Left ventricle myocardium inferior (tissue), 1 donor: ENCODE data around the gene PARP11. TPM values are rescaled to one million over a fixed set of nuclear protein-coding genes. Genes with fewer than 3 reads are reported as not detected.

Source experiments
- DNase-seq: peaks from one replicate; pipeline ENCODE4 v3.0.0-alpha.2; 2020
- H3K27ac ChIP-seq: fragments of 200-600 bp; replicated peaks from 2 replicates; pipeline ENCODE4 v1.8.0; 2021
- H3K27me3 ChIP-seq: fragments of 200-600 bp; 2 replicates; pipeline ENCODE4 v1.8.0; 2021; ENCODE audit warnings: low read depth
- H3K36me3 ChIP-seq: fragments of 200-600 bp; 2 replicates; pipeline ENCODE4 v1.8.0; 2021
- H3K4me1 ChIP-seq: fragments of 200-600 bp; 2 replicates; pipeline ENCODE4 v1.8.0; 2021
- H3K4me3 ChIP-seq: fragments of 200-600 bp; 2 replicates; pipeline ENCODE4 v1.8.0; 2021; ENCODE audit warnings: mild to moderate bottlenecking, moderate library complexity
- H3K9me3 ChIP-seq: fragments of 200-600 bp; replicated peaks from 2 replicates; pipeline ENCODE4 v1.8.0; 2021
- CTCF ChIP-seq: fragments of 200-600 bp; IDR thresholded peaks from 2 replicates; pipeline ENCODE4 v1.8.0; 2021; ENCODE audit warnings: antibody characterized with exemption, mild to moderate bottlenecking, borderline replicate concordance
- intact Hi-C: fragments of 100-400 bp; cut with micrococcal nuclease; formaldehyde crosslinking; loops from one replicate; pipeline ENCODE4 v1.11.0; 2022
- total RNA-seq: library from RNA; stranded (reverse); fragmentation: NEBNext Ultra II Directional; extraction: Animal tissue kit (Norgen Biotek cat#: 25700); gene quantifications from one replicate; pipeline ENCODE4 v1.2.1, GENCODE V29; 2021
- donor health status: DM: no; HTN: yes; CAD: no; lungs with severe emphysema.

PARP11 gene
- total RNA-seq, 1 donor from 2014 or later: 4.7 TPM

GRCh38 chr12:3777206-3777809, 95.9 kb downstream of the PARP11 start:
- Histone ChIP-seq H3K9me3 (no peaks in the 10 kb centered on the region), H3K27ac (no peak overlapping the region), H3K27me3 (no peaks in the 10 kb centered on the region), H3K4me1 (peaks cover 12% of the 10 kb centered on the region), H3K4me3 (no peak overlapping the region), H3K36me3 (no peaks in the 10 kb centered on the region)
- DNase-seq: no peak
- intact Hi-C loops: loop anchor here (10.0 kb wide), 2 partner anchors 123 to 473 kb away; no protein-coding TSS in a partner anchor
- TF ChIP-seq CTCF: peak; percentile 81

GRCh38 chr12:3775385-3776035, 97.7 kb downstream of the PARP11 start:
- no peak for TF ChIP-seq CTCF
- no peak overlapping the region for H3K27ac ChIP-seq
- intact Hi-C loops: loop anchor here (10.0 kb wide), 2 partner anchors 121 to 471 kb away; no protein-coding TSS in a partner anchor

GRCh38 chr12:3772380-3772779, 100.8 kb downstream of the PARP11 start:
- DNase-seq: no peak
- intact Hi-C loops: loop anchor here (10.0 kb wide), 2 partner anchors 118 to 468 kb away; no protein-coding TSS in a partner anchor
- H3K4me3 ChIP-seq: no peak overlapping the region
- no peaks in the 10 kb centered on the region for H3K36me3 ChIP-seq
- H3K4me1 ChIP-seq: peaks cover 15% of the 10 kb centered on the region
- no peaks in the 10 kb centered on the region for H3K9me3 ChIP-seq
- TF ChIP-seq CTCF: no peak
- H3K27ac ChIP-seq: no peak overlapping the region
- no peaks in the 10 kb centered on the region for H3K27me3 ChIP-seq

More at GRCh38 chr12:3775385-3776035, 97.7 kb downstream of the PARP11 start:
- H3K4me1 ChIP-seq: peaks cover 15% of the 10 kb centered on the region
- no peak for DNase-seq
- H3K4me3 ChIP-seq: no peak overlapping the region
- H3K36me3 ChIP-seq: no peaks in the 10 kb centered on the region
- no peaks in the 10 kb centered on the region for H3K27me3 ChIP-seq
- no peaks in the 10 kb centered on the region for H3K9me3 ChIP-seq

GRCh38 chr12:3771853-3772252, 101.3 kb downstream of the PARP11 start:
- intact Hi-C loops: loop anchor here (10.0 kb wide), 2 partner anchors 117 to 467 kb away; no protein-coding TSS in a partner anchor
- Histone ChIP-seq H3K27ac (no peak overlapping the region), H3K27me3 (no peaks in the 10 kb centered on the region), H3K4me1 (peaks cover 15% of the 10 kb centered on the region), H3K36me3 (no peaks in the 10 kb centered on the region), H3K9me3 (no peaks in the 10 kb centered on the region), H3K4me3 (no peak overlapping the region)
- DNase-seq: peak; percentile 68
- no peak for TF ChIP-seq CTCF

GRCh38 chr12:3770891-3771290, 102.3 kb downstream of the PARP11 start:
- H3K27me3 ChIP-seq: no peaks in the 10 kb centered on the region
- no peak overlapping the region for H3K4me3 ChIP-seq
- intact Hi-C loops: loop anchor here (10.0 kb wide), 2 partner anchors 116 to 466 kb away; no protein-coding TSS in a partner anchor
- peaks cover 15% of the 10 kb centered on the region for H3K4me1 ChIP-seq
- no peak for DNase-seq
- H3K27ac ChIP-seq: no peak overlapping the region
- TF ChIP-seq CTCF: no peak
- H3K9me3 ChIP-seq: no peaks in the 10 kb centered on the region
- no peaks in the 10 kb centered on the region for H3K36me3 ChIP-seq
